Measurements from ENCODE around the gene MACF1. TPM values are rescaled to one million over a fixed set of nuclear protein-coding genes. Genes with fewer than 3 reads are reported as not detected.
"Not testable (repeated sequence)": the region's sequence is repeated elsewhere in the genome, so short reads cannot be mapped to it uniquely, and the experiment has no call there.

MACF1 gene
- total RNA-seq, 1 experiment from 2014 or later, result 190 TPM

DNA sequence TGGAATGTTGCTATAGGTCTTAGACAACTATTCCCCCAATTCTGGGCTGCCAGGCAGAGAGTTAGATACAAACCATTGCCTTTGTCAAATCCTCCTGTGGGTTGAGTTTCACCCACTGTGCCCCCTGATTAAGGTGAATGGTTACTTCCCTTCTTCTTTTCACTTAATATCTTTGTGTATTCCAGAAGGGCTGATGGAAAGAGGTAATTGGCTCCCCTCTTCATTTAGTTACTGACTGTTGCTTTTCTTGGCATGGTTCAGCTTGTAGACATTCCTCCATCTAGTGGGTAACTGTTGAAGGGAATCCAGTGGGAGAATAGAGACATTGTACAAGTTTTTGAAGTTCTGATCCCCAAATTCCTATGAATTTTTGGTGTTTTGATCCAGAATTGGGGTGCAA is 43.8 kb upstream of the MACF1 start:
- H3K4me2 ChIP-seq (ENCODE audit: insufficient read depth, insufficient read length, low read length), result peak overlapping the region; percentile 50

DNA sequence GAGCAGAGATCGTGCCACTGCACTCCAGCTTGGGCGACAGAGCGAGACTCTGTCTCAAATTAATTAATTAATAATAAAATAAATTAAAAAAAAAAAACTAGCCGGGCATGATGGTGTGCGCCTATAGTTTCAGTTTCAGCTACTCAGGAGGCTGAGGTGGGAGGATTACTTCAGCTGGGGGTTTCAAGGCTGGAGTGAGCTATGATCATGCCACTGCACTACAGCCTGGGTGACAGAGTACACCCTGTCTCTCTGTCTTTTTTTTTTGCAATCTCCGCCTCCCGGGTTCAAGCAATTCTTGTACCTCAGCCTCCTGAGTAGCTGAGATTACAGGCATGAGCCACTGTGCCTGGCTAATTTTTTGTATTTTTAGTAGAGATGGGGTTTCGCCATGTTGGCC is 42.7 kb upstream of the MACF1 start:
- not testable (repeated sequence) for H3K27ac ChIP-seq (ENCODE audit: insufficient read length, low read depth, low read length); H2AK5ac ChIP-seq (ENCODE audit: insufficient read length, low read length)
- peaks cover 43% of the 10 kb centered on the region; the same call in 1 of the 2 replicates for H3K79me2 ChIP-seq (ENCODE audit: insufficient read depth, low read length)

More for the DNA sequence above, 43.8 kb upstream of the MACF1 start:
- no peak overlapping the region for H2BK5ac ChIP-seq (ENCODE audit: insufficient read length, low read length)
- no peak overlapping the region for H3K56ac ChIP-seq (ENCODE audit: insufficient read length, low read depth, low read length)
- H3K18ac ChIP-seq (ENCODE audit: insufficient read length, low read depth, low read length), result no peak overlapping the region
- no peak overlapping the region for H3K4ac ChIP-seq (ENCODE audit: low read depth, low read length)
- TF ChIP-seq, protein P1, sequence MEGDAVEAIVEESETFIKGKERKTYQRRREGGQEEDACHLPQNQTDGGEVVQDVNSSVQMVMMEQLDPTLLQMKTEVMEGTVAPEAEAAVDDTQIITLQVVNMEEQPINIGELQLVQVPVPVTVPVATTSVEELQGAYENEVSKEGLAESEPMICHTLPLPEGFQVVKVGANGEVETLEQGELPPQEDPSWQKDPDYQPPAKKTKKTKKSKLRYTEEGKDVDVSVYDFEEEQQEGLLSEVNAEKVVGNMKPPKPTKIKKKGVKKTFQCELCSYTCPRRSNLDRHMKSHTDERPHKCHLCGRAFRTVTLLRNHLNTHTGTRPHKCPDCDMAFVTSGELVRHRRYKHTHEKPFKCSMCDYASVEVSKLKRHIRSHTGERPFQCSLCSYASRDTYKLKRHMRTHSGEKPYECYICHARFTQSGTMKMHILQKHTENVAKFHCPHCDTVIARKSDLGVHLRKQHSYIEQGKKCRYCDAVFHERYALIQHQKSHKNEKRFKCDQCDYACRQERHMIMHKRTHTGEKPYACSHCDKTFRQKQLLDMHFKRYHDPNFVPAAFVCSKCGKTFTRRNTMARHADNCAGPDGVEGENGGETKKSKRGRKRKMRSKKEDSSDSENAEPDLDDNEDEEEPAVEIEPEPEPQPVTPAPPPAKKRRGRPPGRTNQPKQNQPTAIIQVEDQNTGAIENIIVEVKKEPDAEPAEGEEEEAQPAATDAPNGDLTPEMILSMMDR (conservative IDR thresholded peaks at IDR 0.05), result no peak
- Mint-ChIP-seq H3K4me3 (no peak overlapping the region), H3K27me3 (ENCODE audit: low read depth) (no peaks in the 10 kb centered on the region), H3K4me1 (peaks cover 71 to 73% of the 10 kb centered on the region in 2 experiments), H3K9me3 (no peaks in the 10 kb centered on the region), H3K36me3 (ENCODE audit: insufficient read depth in 1 of 3, low read depth in 3 of 3) (peaks cover 0 to 3% (median 0%) of the 10 kb centered on the region in 3 experiments; a peak in 3 of 7 replicates), H3K27ac (peak overlapping the region; percentile 32 to 89 (median 64); a peak in 5 of 7 replicates)
- H4K20me1 ChIP-seq (ENCODE audit: control insufficient read depth, insufficient read depth, insufficient read length), result no peaks in the 10 kb centered on the region
- no peaks in the 10 kb centered on the region for H3K27me3 ChIP-seq (ENCODE audit: insufficient read depth, low read length)
- H3K79me1 ChIP-seq (ENCODE audit: insufficient read depth, low read depth, low read length, poor library complexity, severe bottlenecking), result peaks cover 5% of the 10 kb centered on the region
- H2AFZ ChIP-seq (ENCODE audit: low read length), result no peak overlapping the region
- H3T11ph ChIP-seq (ENCODE audit: low read length), result no peak overlapping the region
- H3K27ac ChIP-seq (ENCODE audit: insufficient read length, low read depth, low read length), result no peak overlapping the region
- H2BK20ac ChIP-seq (ENCODE audit: low read depth, low read length, poor library complexity, severe bottlenecking), result no peak overlapping the region
- H3K4me1 ChIP-seq (ENCODE audit: insufficient read depth, low read length), result peaks cover 26% of the 10 kb centered on the region
- H3K23me2 ChIP-seq (ENCODE audit: insufficient read length, low read depth, low read length, poor library complexity, severe bottlenecking), result no peaks in the 10 kb centered on the region
- peaks cover 39% of the 10 kb centered on the region; the same call in 1 of the 2 replicates for H3K79me2 ChIP-seq (ENCODE audit: insufficient read depth, low read length)
- no peak overlapping the region for H2BK15ac ChIP-seq (ENCODE audit: low read depth, low read length)
- H3K14ac ChIP-seq (ENCODE audit: insufficient read depth, low read length), result no peak overlapping the region
- H2AK5ac ChIP-seq (ENCODE audit: insufficient read length, low read length), result no peak overlapping the region
- no peak overlapping the region for H4K5ac ChIP-seq (ENCODE audit: insufficient read length, low read depth, low read length)
- no peak overlapping the region for H3K23ac ChIP-seq (ENCODE audit: insufficient read length, low read depth, low read length)
- no peak overlapping the region for H2BK120ac ChIP-seq (ENCODE audit: low read depth, low read length, poor library complexity, severe bottlenecking)
- H4K8ac ChIP-seq (replicated peaks; ENCODE audit: insufficient read length, low read depth, low read length), result no peak overlapping the region
- no peak for DNase-seq
- no peaks in the 10 kb centered on the region for H3K9me3 ChIP-seq (ENCODE audit: control insufficient read depth, low read depth, low read length)
- no peak overlapping the region for H4K91ac ChIP-seq (ENCODE audit: insufficient read length, low read depth, low read length)
- H2BK12ac ChIP-seq (ENCODE audit: insufficient read length, low read depth, low read length), result no peak overlapping the region
- H3K9ac ChIP-seq (ENCODE audit: extremely low read depth, insufficient read length, low read length), result no peak overlapping the region

More for the DNA sequence above, 42.7 kb upstream of the MACF1 start:
- not testable (repeated sequence) for H3K23ac ChIP-seq (ENCODE audit: insufficient read length, low read depth, low read length); H2AFZ ChIP-seq (ENCODE audit: low read length); H4K8ac ChIP-seq (replicated peaks; ENCODE audit: insufficient read length, low read depth, low read length); H3K4me3 Mint-ChIP-seq; H3T11ph ChIP-seq (ENCODE audit: low read length); H3K9me3 ChIP-seq (ENCODE audit: control insufficient read depth, low read depth, low read length); H3K27me3 ChIP-seq (ENCODE audit: insufficient read depth, low read length); H3K9ac ChIP-seq (ENCODE audit: extremely low read depth, insufficient read length, low read length); H3K4me2 ChIP-seq (ENCODE audit: insufficient read depth, insufficient read length, low read length); H3K14ac ChIP-seq (ENCODE audit: insufficient read depth, low read length); H3K56ac ChIP-seq (ENCODE audit: insufficient read length, low read depth, low read length); H3K27me3 Mint-ChIP-seq (ENCODE audit: low read depth); H3K36me3 Mint-ChIP-seq (ENCODE audit: insufficient read depth in 1 of 3, low read depth in 3 of 3); DNase-seq; H4K91ac ChIP-seq (ENCODE audit: insufficient read length, low read depth, low read length); H3K9me3 Mint-ChIP-seq; H2BK20ac ChIP-seq (ENCODE audit: low read depth, low read length, poor library complexity, severe bottlenecking); H2BK12ac ChIP-seq (ENCODE audit: insufficient read length, low read depth, low read length); H3K23me2 ChIP-seq (ENCODE audit: insufficient read length, low read depth, low read length, poor library complexity, severe bottlenecking); H3K79me1 ChIP-seq (ENCODE audit: insufficient read depth, low read depth, low read length, poor library complexity, severe bottlenecking); H4K20me1 ChIP-seq (ENCODE audit: control insufficient read depth, insufficient read depth, insufficient read length); H2BK15ac ChIP-seq (ENCODE audit: low read depth, low read length); H2BK5ac ChIP-seq (ENCODE audit: insufficient read length, low read length); H2BK120ac ChIP-seq (ENCODE audit: low read depth, low read length, poor library complexity, severe bottlenecking); H3K18ac ChIP-seq (ENCODE audit: insufficient read length, low read depth, low read length); H4K5ac ChIP-seq (ENCODE audit: insufficient read length, low read depth, low read length); H3K4ac ChIP-seq (ENCODE audit: low read depth, low read length)
- H3K4me1 ChIP-seq (ENCODE audit: insufficient read depth, low read length), result peaks cover 26% of the 10 kb centered on the region
- Mint-ChIP-seq H3K27ac (peak overlapping the region in 1 of 3 experiments; percentile 4; a peak in 3 of 7 replicates), H3K4me1 (peaks cover 78 to 80% of the 10 kb centered on the region in 2 experiments)
- no CpG with 5 or more reads among the region's 8 CpGs for WGBS (ENCODE audit: extremely low coverage, insufficient read length, low lambda C conversion rate)
